Measurements from ENCODE around the gene MAP2K6. TPM values are rescaled to one million over a fixed set of nuclear protein-coding genes. Genes with fewer than 3 reads are reported as not detected.

MAP2K6 gene
- total RNA-seq, 1 donor from 2014 or later, result 0.57 TPM

GRCh38 chr17:69424287-69425041, 10.0 kb downstream of the MAP2K6 start:
- intact Hi-C loops (cut with DNase I), result no loop called here
- DNase-seq (ENCODE audit: low spot score), result no peak

GRCh38 chr17:69425978-69426377, 11.5 kb downstream of the MAP2K6 start:
- no peak for DNase-seq (ENCODE audit: low spot score)
- intact Hi-C loops (cut with DNase I), result no loop called here

DNA sequence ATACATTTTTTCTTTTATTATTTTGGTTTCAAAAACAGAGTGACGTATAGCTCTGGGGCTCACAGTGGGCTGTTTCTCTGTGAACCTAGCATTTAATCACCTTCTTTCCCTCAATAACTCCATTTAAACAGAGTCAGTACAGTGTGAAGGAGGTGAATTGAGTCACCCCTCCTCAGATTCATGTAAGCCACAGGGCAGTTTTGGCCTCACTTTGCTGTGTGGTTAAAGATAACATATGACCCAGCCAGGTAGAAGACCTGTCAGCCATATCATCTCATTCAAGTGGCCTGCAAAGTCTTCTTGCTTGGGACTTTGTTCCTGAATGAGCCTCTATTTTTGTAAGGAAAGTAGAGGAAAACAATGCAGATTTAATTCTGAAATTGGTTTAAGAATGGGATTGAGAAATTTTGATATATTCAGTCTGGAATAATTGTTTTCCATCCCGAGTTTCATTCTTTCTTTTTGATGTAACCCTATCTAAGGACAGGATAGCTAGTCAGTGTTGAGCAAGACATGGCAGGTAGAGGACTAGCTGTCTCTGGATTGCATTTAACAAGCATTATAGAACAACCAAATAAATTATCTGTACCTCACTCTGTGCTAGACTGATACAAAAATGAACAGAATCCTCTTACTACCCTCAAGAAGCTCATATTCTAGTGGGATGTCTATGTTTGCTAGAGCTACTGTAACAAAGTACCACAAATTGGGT, 13.1 kb downstream of the MAP2K6 start:
- intact Hi-C loops (cut with DNase I), result no loop called here

DNA sequence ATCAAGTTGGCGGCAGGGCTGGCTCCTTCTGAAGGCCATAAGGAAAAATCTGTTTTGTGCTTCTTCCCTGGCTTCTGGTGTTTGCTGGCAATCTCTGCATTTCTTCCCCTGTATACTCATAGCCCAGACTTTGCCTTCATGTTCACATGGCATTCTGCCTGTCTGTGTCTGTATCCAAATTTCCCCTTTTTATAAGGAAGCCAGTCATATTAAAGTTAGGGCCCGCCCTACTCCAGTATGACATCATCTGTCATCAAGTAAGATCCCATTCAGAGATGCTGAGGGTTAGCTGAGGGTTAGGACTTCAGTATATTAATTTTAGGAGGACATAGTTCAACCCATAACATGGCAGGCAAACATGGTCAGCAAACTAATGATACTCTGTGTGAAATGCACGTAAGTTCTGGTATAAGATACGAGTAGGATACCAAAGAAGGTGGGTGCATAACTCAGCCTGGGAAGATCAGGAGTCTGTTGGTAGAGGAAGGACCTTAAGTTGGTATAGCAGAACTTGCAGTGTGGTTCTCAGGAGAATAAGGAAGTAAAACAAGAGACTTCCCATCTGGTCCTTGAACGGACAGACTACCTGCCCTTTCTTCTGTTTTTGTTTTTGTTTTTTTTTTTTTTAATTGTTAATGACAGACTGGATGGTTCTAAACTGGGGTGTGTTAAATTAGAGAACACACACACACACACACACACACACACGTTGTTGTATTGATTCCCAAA, 13.9 kb downstream of the MAP2K6 start:
- intact Hi-C loops (cut with DNase I), result no loop called here
- no peak for DNase-seq (ENCODE audit: low spot score)

More for the DNA sequence above, 13.1 kb downstream of the MAP2K6 start:
- DNase-seq (ENCODE audit: low spot score), result no peak

DNA sequence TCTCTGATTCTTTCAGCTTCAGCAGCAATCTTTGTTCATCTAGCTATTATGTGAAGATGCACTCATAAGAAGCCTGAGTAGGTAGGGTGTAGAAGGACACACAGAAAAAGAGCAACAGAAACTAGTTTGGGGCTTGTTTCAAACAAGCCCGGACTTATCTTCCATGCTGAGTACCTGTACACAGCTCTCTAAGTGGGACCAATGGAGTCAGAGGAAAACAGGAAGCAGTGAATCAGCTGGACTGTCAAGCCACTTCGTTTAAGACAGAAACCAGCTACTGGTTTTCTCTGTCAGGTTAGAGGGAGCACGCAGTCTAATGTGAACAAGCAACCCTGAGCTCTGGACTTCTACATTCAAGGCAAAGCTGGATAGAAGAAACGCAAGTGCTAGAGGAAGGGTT, 16.0 kb downstream of the MAP2K6 start:
- no peak for DNase-seq (ENCODE audit: low spot score)

DNA sequence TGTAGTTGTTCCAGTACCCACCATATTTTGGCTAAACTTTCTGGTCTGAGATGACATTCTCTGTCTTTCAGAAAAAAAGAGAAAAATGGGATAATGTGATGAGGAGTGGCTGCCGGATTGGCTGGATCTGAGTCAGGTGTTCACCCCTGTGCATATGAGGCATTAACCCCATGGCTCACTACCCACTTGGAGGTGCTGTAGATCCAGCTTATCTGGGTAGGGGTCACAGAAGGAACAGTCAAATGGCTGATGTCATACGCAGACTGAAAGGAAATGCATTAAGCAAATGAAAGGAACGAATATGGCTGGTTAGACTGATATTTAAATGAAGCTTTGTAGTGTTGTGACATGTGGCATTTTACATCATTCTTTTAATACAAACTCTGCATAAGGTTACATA, 17.3 kb downstream of the MAP2K6 start:
- intact Hi-C loops (cut with DNase I), result no loop called here

More for the DNA sequence above, 16.0 kb downstream of the MAP2K6 start:
- intact Hi-C loops (cut with DNase I), result no loop called here

GRCh38 chr17:69433093-69433492, 18.6 kb downstream of the MAP2K6 start:
- intact Hi-C loops (cut with DNase I), result no loop called here
- no peak for DNase-seq (ENCODE audit: low spot score)

More for the DNA sequence above, 17.3 kb downstream of the MAP2K6 start:
- no peak for DNase-seq (ENCODE audit: low spot score)

DNA sequence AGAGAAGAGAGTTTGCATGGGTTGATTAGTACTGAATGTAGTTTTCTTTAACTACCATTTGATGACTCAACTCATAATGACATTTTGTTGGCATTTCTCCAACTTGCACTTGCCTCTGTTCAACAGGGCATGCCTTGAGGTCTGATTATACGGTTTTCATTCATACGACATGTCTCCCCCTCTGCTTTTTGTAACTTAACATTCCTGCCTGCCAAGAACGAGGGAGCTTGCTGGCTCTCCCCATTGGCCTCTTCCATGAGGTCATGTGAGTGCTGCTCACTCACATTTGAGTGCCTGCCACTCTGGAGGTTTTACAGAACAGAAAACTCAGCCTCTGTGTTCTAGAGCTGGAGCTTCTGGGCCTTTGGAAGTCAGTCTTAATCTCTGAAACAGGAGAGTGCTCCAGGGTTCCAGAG, 19.7 kb downstream of the MAP2K6 start:
- intact Hi-C loops (cut with DNase I), result no loop called here

DNA sequence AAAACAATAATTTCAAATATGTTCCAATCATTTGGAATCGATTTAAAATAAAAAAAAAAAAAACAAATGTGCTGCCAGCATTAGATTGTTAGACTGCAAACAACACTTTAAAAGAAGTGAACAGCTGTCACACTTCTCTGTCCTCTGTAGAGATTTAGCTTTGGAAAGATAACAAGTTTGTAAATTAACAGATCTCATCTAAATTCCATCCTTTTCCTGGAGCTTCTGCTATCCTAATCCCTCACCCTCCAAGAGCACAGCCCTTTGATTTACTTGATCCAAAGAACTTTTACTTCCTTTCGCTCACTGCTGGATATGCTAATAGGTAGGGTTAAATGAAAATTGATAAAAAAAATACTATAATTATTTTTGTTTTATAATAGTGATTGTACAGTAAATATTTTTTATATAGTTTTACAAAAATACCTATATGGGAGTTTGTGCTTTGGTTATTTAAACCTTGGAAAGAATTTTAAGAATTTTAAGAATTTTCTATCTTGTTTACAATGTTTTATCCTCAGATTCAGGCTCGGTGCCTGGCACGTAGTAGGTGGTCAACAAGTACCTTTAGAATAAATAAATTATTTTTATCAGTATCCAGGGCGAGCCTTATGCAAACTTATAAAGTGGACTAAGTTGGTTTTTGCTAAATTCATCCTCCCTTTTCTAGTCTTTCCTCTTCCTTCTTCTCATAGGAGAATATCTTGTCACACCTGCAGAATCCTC, 21.6 kb downstream of the MAP2K6 start:
- intact Hi-C loops (cut with DNase I), result no loop called here
- DNase-seq (ENCODE audit: low spot score), result no peak

More for the DNA sequence above, 19.7 kb downstream of the MAP2K6 start:
- no peak for DNase-seq (ENCODE audit: low spot score)

DNA sequence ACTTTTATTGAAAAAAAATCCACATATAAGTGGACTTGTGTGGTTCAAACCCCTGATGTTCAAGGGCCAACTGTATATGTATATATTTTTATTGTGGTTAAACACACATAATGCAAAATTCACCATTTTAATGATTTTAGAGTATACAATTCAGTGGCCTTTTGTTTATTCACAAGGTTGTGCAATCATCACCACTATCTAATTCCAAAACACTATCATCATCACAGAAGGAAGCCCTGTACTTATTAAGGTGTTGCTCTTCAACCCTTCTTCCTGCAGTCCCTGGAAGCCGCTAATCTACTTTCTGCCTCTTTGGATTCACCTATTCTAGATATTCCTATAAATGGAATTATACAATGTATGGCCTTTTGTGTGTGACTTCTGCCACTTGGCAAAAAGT, 23.0 kb downstream of the MAP2K6 start:
- DNase-seq (ENCODE audit: low spot score), result no peak
- intact Hi-C loops (cut with DNase I), result no loop called here

- intact Hi-C loops (cut with DNase I), result no loop called here
- no peak for DNase-seq (ENCODE audit: low spot score)
Observed at GRCh38 chr17:69438776-69439175, 24.3 kb downstream of the MAP2K6 start.

- DNase-seq (ENCODE audit: low spot score), result no peak
- intact Hi-C loops (cut with DNase I), result no loop called here
Observed at GRCh38 chr17:69441179-69441578, 26.7 kb downstream of the MAP2K6 start.

- DNase-seq (ENCODE audit: low spot score), result no peak
- intact Hi-C loops (cut with DNase I), result no loop called here
Observed at GRCh38 chr17:69443138-69443537, 28.6 kb downstream of the MAP2K6 start.

DNA sequence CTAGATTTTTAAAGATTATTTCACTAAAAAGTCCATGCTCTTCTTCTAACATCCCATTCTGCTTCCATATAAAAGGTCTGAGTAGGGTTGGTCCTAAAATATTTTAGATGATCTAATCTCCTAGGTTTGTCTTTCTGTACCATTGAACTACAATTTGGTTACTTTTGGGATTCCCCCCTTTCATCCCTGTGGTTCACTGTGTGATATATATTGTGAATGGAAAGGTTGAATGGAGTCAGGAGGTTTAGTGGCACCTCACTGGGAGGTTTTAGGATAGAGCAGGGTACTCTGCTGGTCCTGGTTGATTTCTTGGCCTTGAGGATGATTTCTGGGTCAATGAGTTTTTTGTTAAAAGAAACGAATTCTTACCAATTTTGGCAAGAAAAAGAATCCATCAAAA, 29.5 kb downstream of the MAP2K6 start:
- intact Hi-C loops (cut with DNase I), result no loop called here
- no peak for DNase-seq (ENCODE audit: low spot score)

DNA sequence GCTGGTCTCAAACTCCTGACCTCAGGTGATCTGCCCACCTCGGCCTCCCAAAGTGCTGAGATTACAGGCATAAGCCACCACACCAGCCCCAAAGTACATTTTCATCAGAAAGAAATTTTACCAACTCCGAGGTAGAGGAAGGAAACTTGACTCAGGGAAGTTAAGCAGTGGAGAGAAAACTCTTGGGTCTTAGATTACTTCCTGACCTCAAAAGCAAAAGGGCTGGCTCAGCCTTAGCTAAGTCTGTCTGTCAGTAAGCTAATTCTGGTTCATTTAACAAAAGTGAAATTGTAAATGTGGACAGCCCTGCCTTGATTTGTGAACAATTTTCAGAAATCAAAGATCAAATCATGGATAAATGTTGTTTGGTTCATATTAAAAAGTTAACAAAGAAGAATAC, 30.6 kb downstream of the MAP2K6 start:
- no peak for DNase-seq (ENCODE audit: low spot score)
- intact Hi-C loops (cut with DNase I), result no loop called here

GRCh38 chr17:69447726-69448125, 33.2 kb downstream of the MAP2K6 start:
- no peak for DNase-seq (ENCODE audit: low spot score)
- intact Hi-C loops (cut with DNase I), result no loop called here

- DNase-seq (ENCODE audit: low spot score), result no peak
- intact Hi-C loops (cut with DNase I), result no loop called here
Observed at GRCh38 chr17:69448431-69449102, 34.1 kb downstream of the MAP2K6 start.

GRCh38 chr17:69450131-69450530, 35.6 kb downstream of the MAP2K6 start:
- intact Hi-C loops (cut with DNase I), result no loop called here
- no peak for DNase-seq (ENCODE audit: low spot score)

DNA sequence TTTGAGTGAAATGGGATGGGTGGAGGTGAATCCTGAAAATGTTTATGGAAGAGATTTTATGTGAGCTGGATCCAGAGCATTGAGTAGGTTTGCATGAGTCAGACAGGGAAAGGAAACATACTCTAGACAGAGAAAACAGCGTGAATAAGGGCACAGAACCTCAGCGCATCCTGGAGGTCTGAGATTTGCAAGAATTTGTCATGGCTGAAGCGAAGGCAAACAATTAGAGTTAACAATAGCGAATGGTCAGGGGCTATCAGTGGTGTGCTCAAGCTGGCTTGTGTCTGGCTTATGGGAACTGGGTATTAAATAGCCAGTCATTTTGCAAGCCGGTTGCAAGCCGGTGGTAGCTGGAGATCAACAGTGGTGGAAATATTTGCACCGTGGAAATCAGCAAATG, 36.4 kb downstream of the MAP2K6 start:
- intact Hi-C loops (cut with DNase I), result no loop called here

More for the DNA sequence above, 36.4 kb downstream of the MAP2K6 start:
- DNase-seq (ENCODE audit: low spot score), result no peak

Data from cardiac septum (tissue), 1 donor.